CD14-positive monocyte (primary cell): ENCODE data around the gene TTC7B. TPM values are rescaled to one million over a fixed set of nuclear protein-coding genes. Genes with fewer than 3 reads are reported as not detected.

ENCODE experiments used
- DNase-seq, 3 donors: peaks; one replicate each; pipeline ENCODE4 v3.0.0-alpha.2; 2011 to 2022
- H2AFZ ChIP-seq: 2 replicates; pipeline ENCODE4 v1.6.0; 2012; ENCODE audit warnings: mild to moderate bottlenecking, low read depth, low read length, inconsistent platforms; ENCODE audit not compliant: insufficient read depth, poor library complexity, severe bottlenecking
- H3K27ac ChIP-seq, 2 donors: 1 replicate in 1 of 2; 2 replicates in 1 of 2; pipeline ENCODE4 v1.5.1; 2012 to 2013; ENCODE audit warnings: low read length in 2 of 2, control low read depth in 1 of 2, inconsistent platforms in 1 of 2, low read depth in 1 of 2, mild to moderate bottlenecking in 1 of 2
- H3K27me3 ChIP-seq, 2 donors: one replicate each; pipeline versions ENCODE4 v1.6.0 to v1.6.1; 2011 to 2013; ENCODE audit warnings: low read length in 2 of 2; ENCODE audit not compliant: control insufficient read depth in 2 of 2, insufficient read depth in 2 of 2
- H3K36me3 ChIP-seq, 2 donors: replicated peaks in 1 of 2; 1 replicate in 1 of 2; 2 replicates in 1 of 2; pipeline versions ENCODE4 v1.5.1 to v1.6.1; 2012 to 2013; ENCODE audit warnings: low read length in 2 of 2, control low read depth in 1 of 2, inconsistent platforms in 1 of 2, mild to moderate bottlenecking in 1 of 2; ENCODE audit not compliant: insufficient read depth in 2 of 2, control insufficient read depth in 1 of 2
- H3K4me1 ChIP-seq, 2 donors: 1 replicate in 1 of 2; 2 replicates in 1 of 2; pipeline versions ENCODE4 v1.5.1 to v1.6.1; 2012 to 2013; ENCODE audit warnings: low read length in 2 of 2, control low read depth in 1 of 2, inconsistent platforms in 1 of 2, mild to moderate bottlenecking in 1 of 2, moderate library complexity in 1 of 2; ENCODE audit not compliant: insufficient read depth in 2 of 2, control insufficient read depth in 1 of 2
- H3K4me2 ChIP-seq: replicated peaks from 2 replicates; pipeline ENCODE3; 2012; ENCODE audit warnings: low read length, moderate library complexity, mild to moderate bottlenecking; ENCODE audit not compliant: poor library complexity, severe bottlenecking; ENCODE audit errors: extremely low read depth
- H3K4me3 ChIP-seq, 3 experiments: fragments of 200-600 bp in 1 of 3; sonication (generic) in 1 of 3; replicated peaks in 1 of 3; 1 replicate in 2 of 3; 2 replicates in 1 of 3; pipeline ENCODE4 v1.5.1; 2011 to 2013; ENCODE audit warnings: low read length in 3 of 3, mild to moderate bottlenecking in 3 of 3, control low read depth in 2 of 3, low read depth in 2 of 3, inconsistent platforms in 1 of 3, moderate library complexity in 1 of 3
- H3K79me2 ChIP-seq: 2 replicates; pipeline ENCODE4 v1.6.0; 2012; ENCODE audit warnings: mild to moderate bottlenecking, control low read depth, inconsistent platforms, low read length, moderate library complexity; ENCODE audit not compliant: insufficient read depth
- H3K9ac ChIP-seq: 2 replicates; pipeline ENCODE4 v1.6.0; 2017; ENCODE audit warnings: low read length, mild to moderate bottlenecking; ENCODE audit not compliant: insufficient read depth, poor library complexity, severe bottlenecking
- H3K9me3 ChIP-seq, 2 donors: replicated peaks in 1 of 2; 1 replicate in 1 of 2; 2 replicates in 1 of 2; pipeline versions ENCODE4 v1.5.1 to v1.6.1; 2012 to 2013; ENCODE audit warnings: low read length in 2 of 2, control low read depth in 1 of 2; ENCODE audit not compliant: control insufficient read depth in 1 of 2, insufficient read depth in 1 of 2
- H4K20me1 ChIP-seq: 2 replicates; pipeline ENCODE4 v1.6.0; 2012; ENCODE audit warnings: mild to moderate bottlenecking, low read length, control low read depth, moderate library complexity; ENCODE audit not compliant: insufficient read depth
- H3K27ac Mint-ChIP-seq, 7 donors: one replicate each; pipeline ENCODE4 v1.8.0; 2020; ENCODE audit warnings: mild to moderate bottlenecking in 7 of 7, mixed read lengths in 7 of 7, moderate library complexity in 6 of 7, inconsistent platforms in 2 of 7
- H3K27me3 Mint-ChIP-seq, 3 donors: one replicate each; pipeline ENCODE4 v1.8.0; 2021 to 2022; ENCODE audit warnings: low read depth in 3 of 3, mild to moderate bottlenecking in 3 of 3, mixed read lengths in 3 of 3, moderate library complexity in 3 of 3, inconsistent platforms in 1 of 3
- H3K36me3 Mint-ChIP-seq, 2 donors: one replicate each; pipeline ENCODE4 v1.8.0; 2020; ENCODE audit warnings: mixed read lengths in 2 of 2, inconsistent platforms in 1 of 2, mild to moderate bottlenecking in 1 of 2
- H3K4me1 Mint-ChIP-seq: one replicate; pipeline ENCODE4 v1.8.0; 2020; ENCODE audit warnings: mild to moderate bottlenecking, mixed read lengths
- H3K4me3 Mint-ChIP-seq, 2 donors: one replicate each; pipeline ENCODE4 v1.8.0; 2020; ENCODE audit warnings: mild to moderate bottlenecking in 2 of 2, mixed read lengths in 2 of 2, moderate library complexity in 1 of 2
- H3K9me3 Mint-ChIP-seq, 7 donors: one replicate each; pipeline ENCODE4 v1.8.0; 2020 to 2022; ENCODE audit warnings: mixed read lengths in 7 of 7, mild to moderate bottlenecking in 6 of 7, moderate library complexity in 6 of 7, inconsistent platforms in 2 of 7
- CTCF ChIP-seq: fragments of 200-600 bp; IDR thresholded peaks from one replicate; pipeline ENCODE4 v1.8.0; 2022; ENCODE audit warnings: antibody characterized with exemption, mild to moderate bottlenecking
- WGBS: methylation state at CpG from one replicate; pipeline ENCODE4 v1.1.5; 2013; ENCODE audit warnings: missing lambda C conversion rate; ENCODE audit not compliant: insufficient coverage; 5-methylcytosine and 5-hydroxymethylcytosine counted together
- intact Hi-C, 2 donors: fragments of 100-400 bp; cut with micrococcal nuclease; formaldehyde crosslinking; loops; one replicate each; pipeline versions ENCODE4 v1.15.0 to v1.15.1; 2023
- polyA plus RNA-seq, 3 donors: library from polyadenylated mRNA; depleted of rRNA in 1 of 3; unstranded in 2 of 3; stranded (reverse) in 1 of 3; fragments of 300-500 nt in 2 of 3; fragments of >200 nt in 1 of 3; fragmentation: Illumina TruSeq in 2 of 3; gene quantifications; 1 replicate in 2 of 3; 2 replicates in 1 of 3; pipeline ENCODE4 v1.2.3, GENCODE V29; 2012 to 2021

The TTC7B gene
- polyA plus RNA-seq, 3 donors: 0.87 to 2.6 (median 1.2) TPM

DNA sequence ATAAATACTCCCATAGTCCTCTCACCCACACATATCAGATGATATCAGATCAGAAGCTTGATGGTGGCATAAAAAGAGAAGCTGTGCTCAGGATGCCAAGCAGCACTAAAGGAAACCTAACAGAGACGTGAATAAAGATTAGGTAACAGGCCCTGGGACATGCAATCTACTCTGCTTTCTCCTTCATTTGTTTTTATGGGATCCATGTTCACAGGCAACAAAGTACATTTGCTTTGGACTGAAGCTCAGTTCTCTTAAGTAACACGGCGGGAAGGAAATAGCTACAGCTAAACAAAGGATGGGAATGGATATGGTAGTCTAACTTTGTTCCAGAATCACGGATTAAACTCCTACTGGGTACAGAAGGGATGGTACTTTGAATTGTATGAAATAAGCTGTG lies 119.5 kb downstream of the TTC7B start:
- Mint-ChIP-seq H3K36me3 (no peaks in the 10 kb centered on the region), H3K27me3 (peaks cover 0 to 2% (median 2%) of the 10 kb centered on the region in 3 donors), H3K4me3 (no peak overlapping the region), H3K9me3 (no peaks in the 10 kb centered on the region), H3K4me1 (peaks cover 24% of the 10 kb centered on the region), H3K27ac (no peak overlapping the region)
- no peaks in the 10 kb centered on the region for H3K27me3 ChIP-seq
- H3K4me1 ChIP-seq: peaks cover 5% of the 10 kb centered on the region in 2 donors
- 71% methylated on average over 4 of the region's 4 CpGs for WGBS
- H4K20me1 ChIP-seq: no peaks in the 10 kb centered on the region
- H3K4me3 ChIP-seq: no peak overlapping the region
- no peak overlapping the region for H3K9ac ChIP-seq
- H3K4me2 ChIP-seq: no peak overlapping the region
- intact Hi-C loops: loop anchor here in 1 of 2 donors (10.0 kb wide), 1 partner anchor 302 kb away; the partner anchor contains the start of gene CALM1
- H2AFZ ChIP-seq: no peak overlapping the region
- DNase-seq: no peak
- no peak for TF ChIP-seq CTCF
- no peaks in the 10 kb centered on the region for H3K79me2 ChIP-seq
- no peaks in the 10 kb centered on the region for H3K9me3 ChIP-seq
- H3K36me3 ChIP-seq: no peaks in the 10 kb centered on the region
- H3K27ac ChIP-seq: no peak overlapping the region

DNA sequence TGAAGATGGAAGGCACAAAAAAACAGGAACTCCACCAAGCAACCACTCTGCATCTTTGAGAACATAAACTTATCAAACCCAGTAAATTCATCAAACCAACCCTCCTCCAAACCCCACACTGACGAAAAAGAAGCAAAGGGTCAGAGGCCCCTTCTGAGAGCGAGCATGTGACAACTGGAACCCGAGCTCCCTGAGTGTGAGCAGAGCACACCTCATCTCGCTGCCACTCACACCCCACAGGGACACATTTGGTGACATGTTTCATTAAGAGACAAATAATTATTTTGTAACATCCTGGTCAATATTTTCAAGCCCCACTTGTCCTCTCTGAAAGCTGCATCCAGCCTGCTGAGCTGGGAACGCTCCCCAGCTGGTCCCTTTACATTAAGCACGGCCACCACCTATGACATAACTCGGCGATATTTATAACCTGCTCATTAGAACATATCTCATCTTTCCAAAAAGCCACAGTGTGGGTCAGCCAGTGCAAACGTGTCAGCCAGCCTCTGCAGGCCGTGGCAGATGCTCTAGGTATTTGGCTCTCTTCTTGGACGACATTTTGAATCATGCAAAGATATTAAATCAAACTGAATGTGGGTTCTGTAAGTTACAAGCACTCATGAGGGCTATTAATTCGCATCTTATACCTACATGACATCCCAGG lies 120.1 kb downstream of the TTC7B start:
- no peak overlapping the region for H3K4me3 ChIP-seq
- no peak overlapping the region for H3K9ac ChIP-seq
- H3K4me2 ChIP-seq: no peak overlapping the region
- no peaks in the 10 kb centered on the region for H3K9me3 Mint-ChIP-seq
- H3K4me1 ChIP-seq: peaks cover under 1 to 2% of the 10 kb centered on the region in 2 donors
- H4K20me1 ChIP-seq: no peaks in the 10 kb centered on the region
- no peak for TF ChIP-seq CTCF
- WGBS: 86% methylated on average over 7 of the region's 12 CpGs
- H3K27ac Mint-ChIP-seq: peak overlapping the region in 1 of 7 donors; percentile 19
- H3K27ac ChIP-seq: no peak overlapping the region
- no peak for DNase-seq
- H2AFZ ChIP-seq: peak overlapping the region; percentile 19
- intact Hi-C loops: loop anchor here in 1 of 2 donors (10.0 kb wide), 1 partner anchor 301 kb away; the partner anchor contains the start of gene CALM1
- H3K36me3 ChIP-seq: no peaks in the 10 kb centered on the region
- no peaks in the 10 kb centered on the region for H3K36me3 Mint-ChIP-seq
- H3K27me3 ChIP-seq: no peaks in the 10 kb centered on the region
- H3K4me3 Mint-ChIP-seq: no peak overlapping the region
- H3K9me3 ChIP-seq: no peaks in the 10 kb centered on the region
- peaks cover 0 to 2% (median 2%) of the 10 kb centered on the region in 3 donors for H3K27me3 Mint-ChIP-seq
- H3K4me1 Mint-ChIP-seq: peaks cover 20% of the 10 kb centered on the region
- no peaks in the 10 kb centered on the region for H3K79me2 ChIP-seq
